HepG2 (cell line): ENCODE measurements around the gene GRAMD2A. TPM values are rescaled to one million over a fixed set of nuclear protein-coding genes. Genes with fewer than 3 reads are reported as not detected.

Source experiments
- ARID4A ChIP-seq: sonication (generic); formaldehyde crosslinking; IDR thresholded peaks from 2 replicates; pipeline ENCODE4 v1.5.0; 2020; ENCODE audit warnings: mild to moderate bottlenecking, missing genetic modification reagents, borderline replicate concordance
- CENPX ChIP-seq: sonication (generic); formaldehyde crosslinking; IDR thresholded peaks from 2 replicates; pipeline ENCODE4 v1.9.0; 2021; ENCODE audit warnings: mild to moderate bottlenecking, missing genetic modification reagents, moderate library complexity
- DDIT3 ChIP-seq: sonication (generic); formaldehyde crosslinking; IDR thresholded peaks from 2 replicates; pipeline ENCODE4 v1.4.0; 2020; ENCODE audit warnings: mild to moderate bottlenecking, missing genetic modification reagents
- FOXA3 ChIP-seq: IDR thresholded peaks from 2 replicates; pipeline ENCODE4 v1.6.1; 2016; ENCODE audit warnings: missing genetic modification reagents, missing compliant biosample characterization
- HDAC1 ChIP-seq: sonication (generic); formaldehyde crosslinking; IDR thresholded peaks from 2 replicates; pipeline ENCODE4 v1.5.1; 2020; ENCODE audit warnings: mild to moderate bottlenecking, missing genetic modification reagents
- HMGA1 ChIP-seq: sonication (generic); formaldehyde crosslinking; conservative IDR thresholded peaks from 2 replicates; pipeline ENCODE4 v1.4.0; 2020; ENCODE audit warnings: missing genetic modification reagents
- HNF1B ChIP-seq: sonication (generic); formaldehyde crosslinking; IDR thresholded peaks from 2 replicates; pipeline ENCODE4 v1.5.1; 2020; ENCODE audit warnings: mild to moderate bottlenecking, moderate library complexity, missing genetic modification reagents
- KAT8 ChIP-seq: IDR thresholded peaks from 2 replicates; pipeline ENCODE4 v1.6.1; 2016; ENCODE audit warnings: missing genetic modification reagents, missing compliant biosample characterization
- PLSCR1 ChIP-seq: sonication (generic); formaldehyde crosslinking; IDR thresholded peaks from 2 replicates; pipeline ENCODE4 v1.5.0; 2020; ENCODE audit warnings: missing genetic modification reagents, mild to moderate bottlenecking, borderline replicate concordance
- RAD21 ChIP-seq: fragments of 450-650 bp; formaldehyde crosslinking; IDR thresholded peaks from 2 replicates; pipeline ENCODE4 v1.5.0; 2020; ENCODE audit warnings: mild to moderate bottlenecking
- SALL1 ChIP-seq: sonication (generic); formaldehyde crosslinking; IDR thresholded peaks from 2 replicates; pipeline ENCODE4 v1.8.0; 2022; ENCODE audit warnings: mild to moderate bottlenecking, missing genetic modification reagents
- SMC3 ChIP-seq: IDR thresholded peaks from 2 replicates; pipeline ENCODE4 v1.6.1; 2011; ENCODE audit warnings: low read length, improper control_type of control experiment
- STAG1 ChIP-seq: sonication (generic); formaldehyde crosslinking; IDR thresholded peaks from 2 replicates; pipeline ENCODE4 v1.4.0; 2020; ENCODE audit warnings: missing genetic modification reagents
- XRCC5 ChIP-seq: fragments of 200-400 bp; formaldehyde crosslinking; optimal IDR thresholded peaks from 2 replicates; pipeline ENCODE3; 2017; ENCODE audit warnings: mild to moderate bottlenecking, low read length
- ZNF292 ChIP-seq: sonication (generic); formaldehyde crosslinking; IDR thresholded peaks from 2 replicates; pipeline ENCODE4 v1.8.1; 2022; ENCODE audit warnings: mild to moderate bottlenecking, low read depth, missing genetic modification reagents, borderline replicate concordance
- ZNF724P ChIP-seq: sonication (generic); formaldehyde crosslinking; IDR thresholded peaks from 2 replicates; pipeline ENCODE4 v1.8.0; 2022; ENCODE audit warnings: missing genetic modification reagents, borderline replicate concordance
- ZNF770 ChIP-seq: sonication (generic); formaldehyde crosslinking; IDR thresholded peaks from 2 replicates; pipeline ENCODE4 v1.5.0; 2020; ENCODE audit warnings: mild to moderate bottlenecking, missing genetic modification reagents
- ZNF782 ChIP-seq: sonication (generic); formaldehyde crosslinking; IDR thresholded peaks from 2 replicates; pipeline ENCODE4 v1.4.0; 2020; ENCODE audit warnings: missing genetic modification reagents, mild to moderate bottlenecking, borderline replicate concordance
- ZNF891 ChIP-seq: sonication (generic); formaldehyde crosslinking; IDR thresholded peaks from 2 replicates; pipeline ENCODE4 v1.5.0; 2020; ENCODE audit warnings: mild to moderate bottlenecking, missing genetic modification reagents
- polyA plus RNA-seq, 8 experiments: library from polyadenylated mRNA; depleted of rRNA in 3 of 8; stranded (reverse) in 7 of 8; unstranded in 1 of 8; fragments of >200 nt; fragmentation: Illumina TruSeq in 4 of 8; extraction: Trizol in 4 of 8; gene quantifications; 2 replicates each; pipeline versions ENCODE4 v1.2.1 to v1.2.3, GENCODE V29; 2011 to 2016; ENCODE audit warnings: low read depth in 4 of 8, missing spikeins in 1 of 8, mixed read lengths in 1 of 8; ENCODE audit not compliant: insufficient read depth in 1 of 8
- total RNA-seq, 5 experiments: library from RNA; depleted of rRNA; stranded (reverse); fragments of >200 nt; fragmentation: Illumina TruSeq; extraction: Trizol; gene quantifications; 2 replicates each; pipeline ENCODE4 v1.2.3, GENCODE V29; 2016; ENCODE audit warnings: low read depth in 1 of 5

GRAMD2A gene
- total and polyA plus RNA-seq, 2 of the 13 experiments (the other 11 are each of a cell fraction or from before 2014, with no cell fraction given) = 0.04 TPM; not detected in 1

GRCh38 chr15:72155635-72156616 is 41.7 kb downstream of the GRAMD2A start (continued):
- TF ChIP-seq STAG1 (CRISPR knock-in tag) = peak; percentile 97
- TF ChIP-seq HNF1B (CRISPR knock-in tag) = peak; percentile 29; the same call in 1 of the 2 replicates
- TF ChIP-seq ZNF782 (CRISPR knock-in tag) = 0 out of 2 replicates have a peak, but pooled peaks have one; percentile 32
- TF ChIP-seq HMGA1 (CRISPR knock-in tag) = no peak
- TF ChIP-seq FOXA3 = 0 out of 2 replicates have a peak, but pooled peaks have one; percentile 11
- no peak for TF ChIP-seq HDAC1 (CRISPR knock-in tag)
- TF ChIP-seq DDIT3 (CRISPR knock-in tag) = no peak
- TF ChIP-seq RAD21 (CRISPR knock-in tag) = peak; percentile 86
- peak; percentile 72 for TF ChIP-seq XRCC5
- peak; percentile 14; the same call in 1 of the 2 replicates for TF ChIP-seq ARID4A
- 0 out of 2 replicates have a peak, but pooled peaks have one; percentile 26 for TF ChIP-seq ZNF891
- TF ChIP-seq ZNF770 (CRISPR knock-in tag) = peak; percentile 34; the same call in 1 of the 2 replicates
- TF ChIP-seq CENPX (CRISPR knock-in tag) = no peak
- TF ChIP-seq PLSCR1 (CRISPR knock-in tag) = no peak
- no peak for TF ChIP-seq ZNF724P (CRISPR knock-in tag)
- peak; percentile 25; the same call in 1 of the 2 replicates for TF ChIP-seq KAT8 (CRISPR knock-in tag)
- peak; percentile 38; the same call in 1 of the 2 replicates for TF ChIP-seq ZNF292 (CRISPR knock-in tag)
- 0 out of 2 replicates have a peak, but pooled peaks have one; percentile 24 for TF ChIP-seq SALL1 (CRISPR knock-in tag)
- peak; percentile 89 for TF ChIP-seq SMC3
